ENCODE results near the gene SYCP3. TPM values are rescaled to one million over a fixed set of nuclear protein-coding genes. Genes with fewer than 3 reads are reported as not detected.

SYCP3 gene
- total RNA-seq, 1 experiment from 2014 or later = 0.16 TPM

DNA sequence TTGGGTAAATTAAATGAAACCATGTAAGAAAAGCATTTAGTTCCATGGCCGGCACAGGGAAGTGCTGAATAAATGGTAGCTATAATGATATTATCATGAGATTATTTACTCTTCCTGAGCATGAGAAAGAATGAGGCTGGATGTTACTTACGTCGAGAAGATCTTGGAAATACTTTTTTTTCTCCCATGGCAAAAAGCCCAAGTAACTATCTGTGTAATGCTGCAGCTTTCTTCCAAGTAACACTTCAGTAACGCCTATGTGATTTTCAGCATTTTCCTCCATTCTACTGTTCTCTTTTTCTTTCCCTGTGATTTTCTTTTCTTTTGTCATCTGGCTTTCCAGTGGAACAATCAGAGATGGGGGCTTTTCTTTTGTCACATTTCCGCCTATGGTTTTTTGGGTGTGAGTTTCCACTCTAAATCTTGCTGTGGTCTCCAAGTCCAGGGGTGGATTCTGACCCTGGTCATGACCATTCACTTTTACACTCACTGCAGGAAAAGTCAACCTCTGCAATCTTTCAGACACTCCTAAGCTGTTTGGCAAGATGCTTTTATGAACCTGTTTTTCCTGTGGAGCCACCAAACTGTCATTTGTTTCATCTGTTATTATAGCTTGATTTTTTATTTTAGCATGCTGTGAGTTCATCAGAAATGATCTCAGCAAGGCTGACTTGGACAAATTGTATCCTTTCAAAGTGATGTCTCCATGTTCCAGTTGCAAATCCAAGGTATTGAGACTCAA lies 25.0 kb upstream of the SYCP3 start:
- TF ChIP-seq, protein P1, sequence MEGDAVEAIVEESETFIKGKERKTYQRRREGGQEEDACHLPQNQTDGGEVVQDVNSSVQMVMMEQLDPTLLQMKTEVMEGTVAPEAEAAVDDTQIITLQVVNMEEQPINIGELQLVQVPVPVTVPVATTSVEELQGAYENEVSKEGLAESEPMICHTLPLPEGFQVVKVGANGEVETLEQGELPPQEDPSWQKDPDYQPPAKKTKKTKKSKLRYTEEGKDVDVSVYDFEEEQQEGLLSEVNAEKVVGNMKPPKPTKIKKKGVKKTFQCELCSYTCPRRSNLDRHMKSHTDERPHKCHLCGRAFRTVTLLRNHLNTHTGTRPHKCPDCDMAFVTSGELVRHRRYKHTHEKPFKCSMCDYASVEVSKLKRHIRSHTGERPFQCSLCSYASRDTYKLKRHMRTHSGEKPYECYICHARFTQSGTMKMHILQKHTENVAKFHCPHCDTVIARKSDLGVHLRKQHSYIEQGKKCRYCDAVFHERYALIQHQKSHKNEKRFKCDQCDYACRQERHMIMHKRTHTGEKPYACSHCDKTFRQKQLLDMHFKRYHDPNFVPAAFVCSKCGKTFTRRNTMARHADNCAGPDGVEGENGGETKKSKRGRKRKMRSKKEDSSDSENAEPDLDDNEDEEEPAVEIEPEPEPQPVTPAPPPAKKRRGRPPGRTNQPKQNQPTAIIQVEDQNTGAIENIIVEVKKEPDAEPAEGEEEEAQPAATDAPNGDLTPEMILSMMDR (IDR thresholded peaks at IDR 0.05; ENCODE audit: insufficient read depth in 1 of 2, low read depth in 1 of 2, low read length in 1 of 2, severe bottlenecking in 1 of 2, unreplicated experiment in 1 of 2) = no peak
- Histone ChIP-seq H3K4me3 (ENCODE audit: low read depth, low read length) (no peak overlapping the region), H3K36me3 (ENCODE audit: control insufficient read depth, insufficient read depth, low read length) (no peaks in the 10 kb centered on the region), H3K27me3 (replicated peaks; ENCODE audit: control insufficient read depth, insufficient read depth, low read length) (no peaks in the 10 kb centered on the region), H3K4me1 (no peaks in the 10 kb centered on the region), H3K9me3 (no peaks in the 10 kb centered on the region)
- H3K27me3 Mint-ChIP-seq (ENCODE audit: insufficient read depth, unreplicated experiment) = no peaks in the 10 kb centered on the region
- H3K9me3 Mint-ChIP-seq (ENCODE audit: unreplicated experiment) = no peaks in the 10 kb centered on the region
- BruUV-seq (replicated peaks) = TSS peak; percentile 79
- POLR2A ChIA-PET = no interaction called here
- H3K4me1 Mint-ChIP-seq (ENCODE audit: low read depth, unreplicated experiment) = peaks cover 12% of the 10 kb centered on the region
- CTCF ChIA-PET = no interaction called here
- H3K36me3 Mint-ChIP-seq (ENCODE audit: insufficient read depth, unreplicated experiment) = peaks cover 10% of the 10 kb centered on the region
- no peak overlapping the region for H3K27ac Mint-ChIP-seq (ENCODE audit: unreplicated experiment)
- no peak overlapping the region for H3K4me3 Mint-ChIP-seq (ENCODE audit: unreplicated experiment)
- DNase-seq = no peak
- intact Hi-C loops (cut with micrococcal nuclease; ENCODE audit: unreplicated experiment) = no loop called here

DNA sequence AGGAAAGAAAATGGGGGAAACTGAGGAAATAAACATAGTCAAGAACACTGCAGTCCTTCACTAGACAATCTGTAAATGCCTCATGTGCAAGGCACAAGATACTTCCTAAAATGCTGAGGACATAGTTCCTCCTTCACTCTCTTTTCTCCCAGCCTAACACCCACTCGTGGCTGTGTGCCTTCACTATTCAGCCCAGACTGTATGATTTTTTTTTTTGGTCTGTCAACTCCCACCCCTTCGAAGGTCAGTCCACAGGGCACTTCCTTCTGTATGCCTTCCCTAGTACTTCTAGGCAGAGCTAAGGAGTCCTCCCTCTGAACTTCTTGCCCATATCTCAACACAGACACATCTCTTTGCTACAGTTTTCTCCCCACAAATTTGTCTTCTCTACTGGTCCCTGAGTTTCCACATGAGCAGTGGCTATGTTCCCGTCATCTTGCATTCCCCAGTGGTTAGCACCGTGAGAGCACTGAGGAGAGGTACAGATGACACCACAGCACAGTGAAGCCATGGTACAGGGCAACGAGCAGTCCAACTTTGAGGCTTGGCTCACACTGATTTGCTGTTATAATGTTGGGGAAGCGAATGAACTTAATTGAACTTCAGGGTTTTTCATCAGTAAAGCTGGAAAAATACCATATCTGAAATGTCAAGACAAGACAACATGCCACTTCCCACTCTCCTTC lies 24.1 kb upstream of the SYCP3 start:
- intact Hi-C loops (cut with micrococcal nuclease; ENCODE audit: unreplicated experiment) = no loop called here
- Histone ChIP-seq H3K4me3 (ENCODE audit: low read depth, low read length) (no peak overlapping the region), H3K36me3 (ENCODE audit: control insufficient read depth, insufficient read depth, low read length) (no peaks in the 10 kb centered on the region), H3K27me3 (replicated peaks; ENCODE audit: control insufficient read depth, insufficient read depth, low read length) (no peaks in the 10 kb centered on the region), H3K4me1 (no peaks in the 10 kb centered on the region), H3K9me3 (no peaks in the 10 kb centered on the region)
- Mint-ChIP-seq H3K4me3 (ENCODE audit: unreplicated experiment) (no peak overlapping the region), H3K9me3 (ENCODE audit: unreplicated experiment) (no peaks in the 10 kb centered on the region), H3K36me3 (ENCODE audit: insufficient read depth, unreplicated experiment) (peaks cover 5% of the 10 kb centered on the region), H3K27me3 (ENCODE audit: insufficient read depth, unreplicated experiment) (no peaks in the 10 kb centered on the region), H3K4me1 (ENCODE audit: low read depth, unreplicated experiment) (peaks cover 6% of the 10 kb centered on the region), H3K27ac (ENCODE audit: unreplicated experiment) (no peak overlapping the region)
- ChIA-PET POLR2A (no interaction called here), CTCF (no interaction called here)
- DNase-seq = no peak
- TF ChIP-seq, protein P1 (IDR thresholded peaks at IDR 0.05; ENCODE audit: insufficient read depth in 1 of 2, low read depth in 1 of 2, low read length in 1 of 2, severe bottlenecking in 1 of 2, unreplicated experiment in 1 of 2) = no peak
- BruUV-seq (replicated peaks) = no TSS peak

DNA sequence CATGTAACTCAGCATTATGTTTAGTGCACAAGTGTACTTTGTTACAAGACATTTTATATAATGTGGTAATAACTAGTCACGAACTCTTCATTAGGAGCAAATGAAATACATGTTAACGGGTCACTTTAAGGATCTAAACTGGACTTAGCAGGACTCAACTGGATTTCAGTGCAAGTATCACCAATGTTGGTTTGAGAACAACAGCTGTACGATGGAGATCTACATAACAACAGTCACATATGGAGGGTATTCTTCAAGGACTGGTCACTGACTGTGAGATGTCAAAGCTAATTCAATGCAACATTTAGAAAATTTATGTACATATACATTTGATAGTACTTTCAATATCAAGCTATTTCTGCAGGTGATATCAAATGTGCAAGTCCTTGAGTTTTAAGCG lies 22.5 kb upstream of the SYCP3 start:
- TF ChIP-seq, protein P1 (IDR thresholded peaks at IDR 0.05; ENCODE audit: insufficient read depth in 1 of 2, low read depth in 1 of 2, low read length in 1 of 2, severe bottlenecking in 1 of 2, unreplicated experiment in 1 of 2) = no peak
- Histone ChIP-seq H3K36me3 (ENCODE audit: control insufficient read depth, insufficient read depth, low read length) (no peaks in the 10 kb centered on the region), H3K4me1 (no peaks in the 10 kb centered on the region), H3K9me3 (no peaks in the 10 kb centered on the region), H3K4me3 (ENCODE audit: low read depth, low read length) (no peak overlapping the region), H3K27me3 (replicated peaks; ENCODE audit: control insufficient read depth, insufficient read depth, low read length) (no peaks in the 10 kb centered on the region)
- Mint-ChIP-seq H3K4me3 (ENCODE audit: unreplicated experiment) (no peak overlapping the region), H3K27me3 (ENCODE audit: insufficient read depth, unreplicated experiment) (no peaks in the 10 kb centered on the region), H3K9me3 (ENCODE audit: unreplicated experiment) (no peaks in the 10 kb centered on the region), H3K36me3 (ENCODE audit: insufficient read depth, unreplicated experiment) (peaks cover 5% of the 10 kb centered on the region), H3K27ac (ENCODE audit: unreplicated experiment) (no peak overlapping the region), H3K4me1 (ENCODE audit: low read depth, unreplicated experiment) (peaks cover 6% of the 10 kb centered on the region)
- CTCF ChIA-PET = no interaction called here
- BruUV-seq (replicated peaks) = no TSS peak
- DNase-seq = no peak
- POLR2A ChIA-PET = no interaction called here
- intact Hi-C loops (cut with micrococcal nuclease; ENCODE audit: unreplicated experiment) = no loop called here
